HEK293 (cell line): ENCODE data around the gene RPN2.
A peak's percentile ranks its signal among the peaks of the same experiment; 100 is the strongest.

Experiments
- CTCF ChIA-PET: fragments of 350-600 bp; formaldehyde crosslinking; extraction: SDS; loops from one replicate; lab custom pipeline; 2021; ENCODE audit warnings: antibody characterized with exemption; lab: Yijun Ruan, JAX
- POLR2A ChIA-PET: fragments of 300-600 bp; formaldehyde crosslinking; extraction: SDS; loops from one replicate; lab custom pipeline; 2020; ENCODE audit warnings: antibody characterized with exemption, inconsistent platforms; lab: Yijun Ruan, JAX
- H3K27ac ChIP-seq: fragments of 200-500 bp; sonication (Bioruptor generic); 2 replicates; pipeline ENCODE4 v1.5.1; 2014; ENCODE audit warnings: low read depth, low read length, control low read depth, inconsistent platforms; ENCODE audit errors: extremely low read depth
- H3K36me3 ChIP-seq, 2 experiments: fragments of 200-500 bp in 1 of 2; sonication (Bioruptor generic) in 1 of 2; 1 replicate in 1 of 2; 2 replicates in 1 of 2; pipeline ENCODE4 v1.5.1; 2014 to 2017; ENCODE audit warnings: inconsistent platforms in 2 of 2, low read length in 2 of 2; ENCODE audit not compliant: control insufficient read depth in 2 of 2, insufficient read depth in 1 of 2
- H3K4me1 ChIP-seq: fragments of 200-500 bp; sonication (Bioruptor generic); 2 replicates; pipeline ENCODE4 v1.5.1; 2014; ENCODE audit warnings: mild to moderate bottlenecking, low read length, inconsistent platforms; ENCODE audit not compliant: control insufficient read depth, insufficient read depth
- H3K4me3 ChIP-seq: 2 replicates; pipeline ENCODE4 v1.5.1; 2011; ENCODE audit warnings: low read depth, mild to moderate bottlenecking, control low read depth, low read length, moderate library complexity
- H3K9me3 ChIP-seq: fragments of 200-500 bp; sonication (Bioruptor generic); 2 replicates; pipeline ENCODE4 v1.5.1; 2014; ENCODE audit warnings: low read depth, low read length, inconsistent platforms; ENCODE audit not compliant: control insufficient read depth, insufficient read depth
- OSR2 ChIP-seq: fragments of 450-650 bp; formaldehyde crosslinking; IDR thresholded peaks from 2 replicates; pipeline ENCODE4 v1.5.1; 2016; ENCODE audit warnings: missing biosample characterization, missing genetic modification characterization
- PRDM1 ChIP-seq: fragments of 450-650 bp; formaldehyde crosslinking; IDR thresholded peaks from 2 replicates; pipeline ENCODE4; 2016; ENCODE audit warnings: missing biosample characterization, missing genetic modification characterization
- SETDB1 ChIP-seq: IDR thresholded peaks from one replicate; pipeline ENCODE4 v1.6.1; 2017; ENCODE audit warnings: mild to moderate bottlenecking, low read length, moderate library complexity, mixed read lengths; ENCODE audit not compliant: insufficient read length
- SP2 ChIP-seq: fragments of 450-650 bp; formaldehyde crosslinking; IDR thresholded peaks from 2 replicates; pipeline ENCODE4 v1.5.1; 2016; ENCODE audit warnings: missing biosample characterization, missing genetic modification characterization
- SP3 ChIP-seq: fragments of 450-650 bp; formaldehyde crosslinking; IDR thresholded peaks from 2 replicates; pipeline ENCODE4 v1.5.1; 2016; ENCODE audit warnings: missing biosample characterization, missing genetic modification characterization
- YY2 ChIP-seq: fragments of 450-650 bp; formaldehyde crosslinking; IDR thresholded peaks from 2 replicates; pipeline ENCODE4 v1.5.1; 2016; ENCODE audit warnings: missing biosample characterization, missing genetic modification characterization
- ZNF132 ChIP-seq: fragments of 450-650 bp; formaldehyde crosslinking; IDR thresholded peaks from 2 replicates; pipeline ENCODE4 v1.5.1; 2017; ENCODE audit warnings: missing biosample characterization, missing genetic modification characterization, borderline replicate concordance
- ZNF2 ChIP-seq: fragments of 450-650 bp; formaldehyde crosslinking; IDR thresholded peaks from 2 replicates; pipeline ENCODE4 v1.5.1; 2016; ENCODE audit warnings: missing biosample characterization, missing genetic modification characterization
- ZNF350 ChIP-seq: fragments of 450-650 bp; formaldehyde crosslinking; IDR thresholded peaks from 2 replicates; pipeline ENCODE4 v1.5.0; 2017; ENCODE audit warnings: missing biosample characterization, mild to moderate bottlenecking, missing genetic modification characterization
- ZNF366 ChIP-seq: fragments of 450-650 bp; formaldehyde crosslinking; conservative IDR thresholded peaks from 2 replicates; pipeline ENCODE4 v1.5.1; 2016; ENCODE audit warnings: missing biosample characterization, missing genetic modification characterization
- ZNF433 ChIP-seq: fragments of 450-650 bp; formaldehyde crosslinking; IDR thresholded peaks from 2 replicates; pipeline ENCODE4 v1.5.1; 2016; ENCODE audit warnings: missing biosample characterization, missing genetic modification characterization, low read depth
- ZNF560 ChIP-seq: fragments of 450-650 bp; formaldehyde crosslinking; IDR thresholded peaks from 2 replicates; pipeline ENCODE4 v1.5.1; 2017; ENCODE audit warnings: missing biosample characterization, missing genetic modification characterization, borderline replicate concordance
- ZNF654 ChIP-seq: fragments of 450-650 bp; formaldehyde crosslinking; IDR thresholded peaks from 2 replicates; pipeline ENCODE4 v1.5.1; 2016; ENCODE audit warnings: low read depth, missing biosample characterization, missing genetic modification characterization
- ZNF776 ChIP-seq: fragments of 450-650 bp; formaldehyde crosslinking; IDR thresholded peaks from 2 replicates; pipeline ENCODE4 v1.5.0; 2017; ENCODE audit warnings: missing biosample characterization, missing genetic modification characterization, borderline replicate concordance
- TF ChIP-seq, protein P1 (sequence below): fragments of 450-650 bp; formaldehyde crosslinking; IDR thresholded peaks from 2 replicates; pipeline ENCODE4 v1.5.1; 2016; ENCODE audit warnings: missing biosample characterization, missing genetic modification characterization

The RPN2 gene

DNA sequence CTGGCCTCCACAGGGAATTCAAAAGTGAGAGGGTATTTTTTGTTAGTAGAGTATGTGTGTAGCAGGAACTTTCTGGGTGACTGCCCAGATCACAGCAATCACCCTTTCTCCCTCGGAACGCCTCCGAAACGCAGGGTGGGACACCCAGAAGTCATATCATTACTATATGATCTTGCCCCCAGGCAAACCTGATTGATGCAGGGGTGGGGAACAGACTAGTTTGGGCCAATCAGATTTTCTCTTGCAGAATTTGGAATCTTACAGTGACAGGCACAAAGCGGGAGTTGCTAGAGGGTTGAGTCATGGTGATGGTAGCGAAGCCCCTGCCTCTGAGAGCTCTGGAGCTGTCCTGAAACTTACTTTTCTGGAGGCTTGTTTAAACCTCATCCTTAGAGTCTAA, 16.5 kb upstream of the RPN2 start (continued):
- TF ChIP-seq, protein P1, sequence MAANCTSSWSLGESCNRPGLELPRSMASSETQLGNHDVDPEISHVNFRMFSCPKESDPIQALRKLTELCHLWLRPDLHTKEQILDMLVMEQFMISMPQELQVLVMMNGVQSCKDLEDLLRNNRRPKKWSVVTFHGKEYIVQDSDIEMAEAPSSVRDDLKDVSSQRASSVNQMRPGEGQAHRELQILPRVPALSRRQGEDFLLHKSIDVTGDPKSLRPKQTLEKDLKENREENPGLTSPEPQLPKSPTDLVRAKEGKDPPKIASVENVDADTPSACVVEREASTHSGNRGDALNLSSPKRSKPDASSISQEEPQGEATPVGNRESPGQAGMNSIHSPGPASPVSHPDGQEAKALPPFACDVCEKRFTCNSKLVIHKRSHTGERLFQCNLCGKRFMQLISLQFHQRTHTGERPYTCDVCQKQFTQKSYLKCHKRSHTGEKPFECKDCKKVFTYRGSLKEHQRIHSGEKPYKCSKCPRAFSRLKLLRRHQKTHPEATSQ (tag by site-specific recombination), result no peak
- no peak for TF ChIP-seq PRDM1
- peak; percentile 60 for TF ChIP-seq SP2

DNA sequence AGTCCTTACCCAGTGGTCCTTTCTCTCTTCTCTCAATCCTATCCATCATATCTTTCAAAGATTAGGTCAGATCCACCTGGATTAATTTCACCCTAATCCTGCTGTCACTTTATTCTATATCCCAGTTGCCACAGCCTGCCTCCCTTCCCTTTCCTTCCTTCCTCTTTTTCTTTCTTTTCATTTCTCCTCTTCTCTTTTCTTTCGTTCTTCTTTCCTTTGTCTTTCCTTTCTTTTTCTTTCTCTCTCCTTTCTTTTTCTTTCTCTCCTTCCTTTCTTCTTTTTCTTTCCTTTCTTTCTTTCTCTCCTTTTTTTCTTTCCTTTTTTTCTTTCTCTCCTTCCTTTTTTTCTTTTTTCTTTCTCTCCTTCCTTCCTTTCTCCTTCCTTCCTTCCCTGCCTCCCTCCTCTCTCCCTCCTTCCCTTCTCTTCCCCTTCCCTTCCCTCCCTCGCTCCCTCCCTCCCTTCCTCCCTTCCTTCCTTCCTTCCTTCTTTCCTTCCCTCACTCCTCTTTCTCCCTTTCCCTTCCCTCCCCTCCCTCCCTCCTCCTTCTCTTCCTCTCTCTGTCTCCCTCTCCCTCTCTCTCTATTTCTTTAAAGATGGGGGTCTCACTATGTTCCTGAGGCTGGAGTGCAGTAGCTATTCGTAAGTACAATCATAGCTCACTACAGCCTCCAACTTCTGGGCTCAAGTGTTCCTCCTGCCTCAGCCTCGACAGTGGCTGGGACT, 15.1 kb upstream of the RPN2 start:
- POLR2A ChIA-PET, result no interaction called here
- H3K9me3 ChIP-seq, result no peaks in the 10 kb centered on the region
- no peaks in the 10 kb centered on the region for H3K4me1 ChIP-seq
- peak; percentile 95 for TF ChIP-seq ZNF366 (tag by site-specific recombination)
- no peak for TF ChIP-seq ZNF654 (tag by site-specific recombination)
- peak; percentile 95 for TF ChIP-seq PRDM1
- no peaks in the 10 kb centered on the region for H3K36me3 ChIP-seq
- H3K27ac ChIP-seq, result no peak overlapping the region
- CTCF ChIA-PET, result interaction anchor here (0.6 to 1.5 kb wide), 4 partner anchors 14 to 29 kb away, joined by 3 to 6 read pairs (median 4); no protein-coding TSS in a partner anchor
- no peak overlapping the region for H3K4me3 ChIP-seq

DNA sequence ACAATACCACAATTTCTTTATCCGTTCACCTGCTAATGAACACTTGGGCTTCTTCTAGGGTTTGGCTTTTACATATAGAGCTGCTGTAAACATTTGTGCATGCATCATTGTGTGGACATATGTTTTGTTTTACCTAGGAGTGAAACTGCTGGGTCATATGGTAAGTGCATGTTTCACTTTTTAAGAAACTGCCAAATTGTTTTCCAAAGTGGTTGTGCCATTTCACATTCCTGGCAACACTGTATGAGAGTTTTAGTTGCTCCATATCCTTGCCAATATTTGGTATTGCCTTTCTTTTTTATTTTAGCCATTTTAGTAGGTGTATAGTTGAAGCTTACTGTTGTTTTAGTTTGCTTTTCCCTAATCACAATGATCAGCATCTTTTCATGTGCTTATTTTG, 14.1 kb upstream of the RPN2 start:
- ChIA-PET POLR2A (no interaction called here), CTCF (interaction anchor here (0.7 kb wide), 2 partner anchors 13 to 19 kb away, joined by 3 to 4 read pairs; no protein-coding TSS in a partner anchor)
- H3K36me3 ChIP-seq, result no peaks in the 10 kb centered on the region
- no peak for TF ChIP-seq YY2 (tag by site-specific recombination)
- TF ChIP-seq, protein P1 (tag by site-specific recombination), result no peak
- TF ChIP-seq ZNF776, result no peak
- no peak for TF ChIP-seq SP3 (tag by site-specific recombination)
- TF ChIP-seq, all 188 proteins: peak for 0
- H3K27ac ChIP-seq, result no peak overlapping the region
- H3K4me3 ChIP-seq, result no peak overlapping the region
- no peaks in the 10 kb centered on the region for H3K4me1 ChIP-seq
- no peaks in the 10 kb centered on the region for H3K9me3 ChIP-seq

DNA sequence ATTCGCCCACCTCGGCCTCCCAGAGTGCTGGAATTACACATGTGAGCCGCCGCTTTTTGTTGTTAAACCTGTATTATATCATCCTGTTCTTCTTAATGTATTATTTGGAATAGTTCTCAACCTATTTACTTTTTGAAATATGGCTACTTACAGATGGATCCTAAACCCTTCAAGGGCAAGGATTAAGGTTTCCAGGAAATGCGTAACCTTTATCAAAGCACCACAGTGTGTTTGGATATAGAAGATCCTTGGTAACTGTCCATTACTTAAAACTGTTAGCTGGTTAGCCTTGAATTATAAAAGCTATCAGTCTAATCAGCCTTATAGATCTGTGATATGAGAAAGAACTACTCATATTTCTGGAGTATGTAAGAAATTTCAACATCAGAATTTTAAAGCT, 12.3 kb upstream of the RPN2 start:
- no peak for TF ChIP-seq ZNF560 (tag by site-specific recombination)
- TF ChIP-seq ZNF132 (tag by site-specific recombination), result no peak
- TF ChIP-seq, all 188 proteins: peak for 0
- no peak overlapping the region for H3K4me3 ChIP-seq
- no peaks in the 10 kb centered on the region for H3K9me3 ChIP-seq
- no peaks in the 10 kb centered on the region for H3K36me3 ChIP-seq
- no peak overlapping the region for H3K27ac ChIP-seq
- CTCF ChIA-PET, result no interaction called here
- H3K4me1 ChIP-seq, result no peaks in the 10 kb centered on the region
- POLR2A ChIA-PET, result interaction anchor here (0.9 kb wide), 1 partner anchor 12 kb away, joined by 3 read pairs; no protein-coding TSS in a partner anchor

DNA sequence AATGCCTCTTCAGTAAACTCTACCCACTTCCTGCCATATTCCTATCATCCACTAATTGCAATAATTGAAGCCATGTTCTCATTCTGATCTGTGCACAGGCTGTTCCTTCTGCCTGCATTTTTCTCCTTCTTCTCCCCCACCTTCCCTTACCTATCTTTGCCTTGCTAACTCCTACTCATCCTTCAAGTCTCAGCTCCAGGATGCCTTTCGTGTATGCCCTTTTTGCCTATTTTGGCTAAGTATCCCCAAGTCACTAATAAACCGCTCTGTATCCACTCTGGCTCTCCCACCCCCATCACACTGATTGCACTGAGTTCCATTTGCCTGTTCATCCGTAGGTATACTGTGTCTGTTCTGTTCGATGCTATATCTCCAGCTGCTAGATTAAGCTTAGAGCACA, 6.3 kb upstream of the RPN2 start:
- H3K4me3 ChIP-seq, result no peak overlapping the region
- ChIA-PET CTCF (interaction anchor here (0.6 kb wide), 1 partner anchor 386 kb away, joined by 3 read pairs; no protein-coding TSS in a partner anchor), POLR2A (interaction anchor here (0.5 kb wide), 1 partner anchor 465 kb away, joined by 3 read pairs; no protein-coding TSS in a partner anchor)
- H3K36me3 ChIP-seq, result no peaks in the 10 kb centered on the region
- no peak overlapping the region for H3K27ac ChIP-seq
- H3K9me3 ChIP-seq, result no peaks in the 10 kb centered on the region
- H3K4me1 ChIP-seq, result no peaks in the 10 kb centered on the region
- TF ChIP-seq SETDB1 (no peak), OSR2 (no peak), ZNF433 (tag by site-specific recombination) (no peak), ZNF350 (tag by site-specific recombination) (no peak), ZNF2 (tag by site-specific recombination) (no peak)
- TF ChIP-seq, all 188 proteins: peak for 0
